HCT116 (cell line): Measurements from ENCODE around the gene EGR4. TPM values are rescaled to one million over a fixed set of nuclear protein-coding genes. Genes with fewer than 3 reads are reported as not detected.

Experiments used
- ATAC-seq: fragments of 200-7000 bp; cut with Tn5 transposase; 2 replicates; pipeline ENCODE4 v1.9.1; 2020; ENCODE audit warnings: mild to moderate bottlenecking, moderate library complexity
- BruUV-seq: library from RNA; stranded (reverse); fragments of 400-500 nt; replicated peaks from 2 replicates; lab custom pipeline; 2021; lab: Mats Ljungman, UMichigan
- CTCF ChIA-PET: fragments of 300-600 bp; sonication (Branson Sonifier 250); formaldehyde crosslinking; loops from one replicate; lab custom pipeline; 2021; ENCODE audit warnings: antibody characterized with exemption; lab: Charles Lee
- POLR2A ChIA-PET: fragments of 300-600, 350-600 bp; sonication (Branson Sonifier 250); formaldehyde crosslinking; loops from one replicate; lab custom pipeline; 2021; ENCODE audit warnings: antibody characterized with exemption; lab: Charles Lee
- RAD21 ChIA-PET, 2 experiments: fragments of 300-600 bp; sonication (Branson Sonifier 250); formaldehyde crosslinking; loops; one replicate each; lab custom pipeline; 2023; ENCODE audit warnings: low total read pairs in 2 of 2; ENCODE audit not compliant: uncharacterized antibody in 2 of 2, unreplicated experiment in 2 of 2, low non-redundant PET in 1 of 2; lab: Charles Lee
- DNase-seq: peaks from one replicate; pipeline ENCODE4 v3.0.0-alpha.2; 2010; ENCODE audit warnings: low read depth, low spot score
- H2AFZ ChIP-seq: fragments of 200-600 bp; shearing (Covaris generic), sonication (generic); 2 replicates; pipeline ENCODE4 v1.6.1; 2017; ENCODE audit warnings: low read depth, mixed run types, mixed read lengths, antibody characterized with exemption, low read length; ENCODE audit not compliant: poor library complexity, severe bottlenecking
- H3K27ac ChIP-seq: 2 replicates; pipeline ENCODE4 v1.5.1; 2012; ENCODE audit warnings: low read depth, low read length
- H3K27me3 ChIP-seq: fragments of 200-600 bp; sonication (generic); 2 replicates; pipeline ENCODE4 v1.6.1; 2016; ENCODE audit warnings: mixed run types, low read length, mixed read lengths; ENCODE audit not compliant: insufficient read depth
- H3K36me3 ChIP-seq, 2 experiments: fragments of 200-500 bp in 1 of 2; fragments of 200-600 bp in 1 of 2; sonication (Bioruptor generic) in 1 of 2; sonication (generic) in 1 of 2; 2 replicates each; pipeline versions ENCODE4 v1.5.1 to v1.6.1; 2014 to 2016; ENCODE audit warnings: low read length in 2 of 2, inconsistent platforms in 1 of 2, mixed read lengths in 1 of 2, mixed run types in 1 of 2; ENCODE audit not compliant: insufficient read depth in 2 of 2, control insufficient read depth in 1 of 2
- H3K4me1 ChIP-seq, 2 experiments: fragments of 200-600 bp in 1 of 2; sonication (generic) in 1 of 2; 2 replicates each; pipeline versions ENCODE4 v1.5.1 to v1.6.1; 2012 to 2017; ENCODE audit warnings: low read length in 2 of 2, inconsistent platforms in 1 of 2, mild to moderate bottlenecking in 1 of 2, mixed read lengths in 1 of 2, mixed run types in 1 of 2, moderate library complexity in 1 of 2; ENCODE audit not compliant: insufficient read depth in 2 of 2, control insufficient read depth in 1 of 2
- H3K4me2 ChIP-seq: fragments of 200-600 bp; sonication (generic); 2 replicates; pipeline ENCODE4 v1.6.1; 2017; ENCODE audit warnings: mixed run types, low read length, mixed read lengths
- H3K4me3 ChIP-seq, 2 experiments: fragments of 200-600 bp in 1 of 2; sonication (generic) in 1 of 2; replicated peaks in 1 of 2; 2 replicates each; pipeline ENCODE4 v1.5.1; 2011 to 2016; ENCODE audit warnings: low read length in 2 of 2, control low read depth in 1 of 2, low read depth in 1 of 2, mild to moderate bottlenecking in 1 of 2, mixed read lengths in 1 of 2, mixed run types in 1 of 2
- H3K79me2 ChIP-seq: fragments of 200-600 bp; sonication (generic); 2 replicates; pipeline ENCODE4 v1.6.1; 2017; ENCODE audit warnings: mild to moderate bottlenecking, mixed run types, low read length, moderate library complexity, mixed read lengths; ENCODE audit not compliant: insufficient read depth
- H3K9ac ChIP-seq: fragments of 200-600 bp; sonication (generic); 2 replicates; pipeline ENCODE4 v1.6.1; 2016; ENCODE audit warnings: low read length, mixed read lengths
- H3K9me2 ChIP-seq: fragments of 200-600 bp; sonication (generic), shearing (Covaris generic); 2 replicates; pipeline ENCODE4 v1.6.1; 2017; ENCODE audit warnings: mixed run types, mild to moderate bottlenecking, moderate library complexity; ENCODE audit not compliant: insufficient read depth
- H3K9me3 ChIP-seq, 2 experiments: fragments of 200-500 bp in 1 of 2; fragments of 200-600 bp in 1 of 2; sonication (Bioruptor generic) in 1 of 2; sonication (generic) in 1 of 2; 2 replicates each; pipeline ENCODE4 v1.6.1; 2014 to 2017; ENCODE audit warnings: low read length in 2 of 2, mixed read lengths in 2 of 2, inconsistent platforms in 1 of 2, low read depth in 1 of 2, mild to moderate bottlenecking in 1 of 2, mixed run types in 1 of 2, moderate library complexity in 1 of 2; ENCODE audit not compliant: control insufficient read depth in 1 of 2, insufficient read depth in 1 of 2
- H4K20me1 ChIP-seq: fragments of 200-600 bp; sonication (generic), shearing (Covaris generic); 2 replicates; pipeline ENCODE4 v1.6.1; 2017; ENCODE audit warnings: mixed run types, mild to moderate bottlenecking, moderate library complexity; ENCODE audit not compliant: insufficient read depth
- CBX3 ChIP-seq: IDR thresholded peaks from 2 replicates; pipeline ENCODE4 v1.6.1; 2012; ENCODE audit warnings: low read depth
- CEBPB ChIP-seq: IDR thresholded peaks from 2 replicates; pipeline ENCODE4 v1.6.1; 2012; ENCODE audit warnings: low read depth
- EZH2 ChIP-seq: fragments of 200-600 bp; sonication (generic); IDR thresholded peaks from 2 replicates; pipeline ENCODE4 v1.6.1; 2017; ENCODE audit warnings: antibody characterized with exemption, mixed run types
- EZH2phosphoT487 ChIP-seq: fragments of 200-600 bp; IDR thresholded peaks from 2 replicates; pipeline ENCODE4 v1.6.1; 2018; ENCODE audit warnings: antibody characterized with exemption, borderline replicate concordance
- FOSL1 ChIP-seq: IDR thresholded peaks from 2 replicates; pipeline ENCODE4 v1.6.1; 2012; ENCODE audit warnings: low read depth
- RAD21 ChIP-seq: IDR thresholded peaks from 2 replicates; pipeline ENCODE4 v1.6.1; 2012; ENCODE audit warnings: low read depth, mild to moderate bottlenecking
- SIN3A ChIP-seq: IDR thresholded peaks from 2 replicates; pipeline ENCODE4 v1.6.1; 2012; ENCODE audit warnings: low read depth
- SP1 ChIP-seq: IDR thresholded peaks from 2 replicates; pipeline ENCODE4 v1.6.1; 2012; ENCODE audit warnings: low read depth
- SRF ChIP-seq: IDR thresholded peaks from 2 replicates; pipeline ENCODE4 v1.6.1; 2012; ENCODE audit warnings: low read depth
- YY1 ChIP-seq: IDR thresholded peaks from 2 replicates; pipeline ENCODE4 v1.6.1; 2011; ENCODE audit warnings: low read length, low read depth, moderate library complexity, mild to moderate bottlenecking; ENCODE audit not compliant: insufficient replicate concordance; ENCODE audit errors: extremely low read depth
- ZFX ChIP-seq: fragments of 450-650 bp; IDR thresholded peaks from 2 replicates; pipeline ENCODE4 v1.6.1; 2017
- ZNF274 ChIP-seq: fragments of 200-500 bp; sonication (Bioruptor generic); IDR thresholded peaks from 2 replicates; pipeline ENCODE4 v1.6.1; 2014; ENCODE audit warnings: mild to moderate bottlenecking, low read depth, low read length, inconsistent platforms
- intact Hi-C: fragments of 100-400 bp; cut with micrococcal nuclease; formaldehyde crosslinking; loops from 2 replicates; pipeline ENCODE4 v1.10.0; 2022
- total RNA-seq: library from RNA; stranded (reverse); gene quantifications from one replicate; pipeline ENCODE4 v1.2.1, GENCODE V29; 2021; ENCODE audit not compliant: unreplicated experiment
- TF ChIP-seq, protein P1 (sequence below): IDR thresholded peaks from 2 replicates; pipeline ENCODE4 v1.6.1; 2012

EGR4 gene
- total RNA-seq, 1 experiment from 2014 or later, result 0.37 TPM

- H2AFZ ChIP-seq, result no peak overlapping the region
- no peaks in the 10 kb centered on the region for H3K9me2 ChIP-seq
- no peak overlapping the region for H3K4me2 ChIP-seq
- H3K27ac ChIP-seq, result no peak overlapping the region
- ChIA-PET RAD21 (no interaction called here), CTCF (interaction anchor here (1.0 kb wide), 1 partner anchor 11 kb away, joined by 6 read pairs; no protein-coding TSS in a partner anchor), POLR2A (interaction anchor here (1.7 to 1.8 kb wide), 2 partner anchors 13 to 24 kb away, joined by 3 to 5 read pairs; partner anchors contain the start of gene PRADC1)
- H3K9me3 ChIP-seq, result no peaks in the 10 kb centered on the region
- no TSS peak for BruUV-seq
- intact Hi-C loops, result no loop called here
- H3K27me3 ChIP-seq, result no peaks in the 10 kb centered on the region
- no peaks in the 10 kb centered on the region for H3K79me2 ChIP-seq
- no peak overlapping the region for H3K9ac ChIP-seq
- H3K4me3 ChIP-seq, result no peak overlapping the region
- ATAC-seq (no peak), DNase-seq (no peak)
- no peak for TF ChIP-seq SP1
- no peak for TF ChIP-seq CEBPB
- no peak for TF ChIP-seq YY1
- TF ChIP-seq RAD21, result no peak
- no peak for TF ChIP-seq SRF
- no peak for TF ChIP-seq FOSL1
- TF ChIP-seq ZFX, result no peak
- TF ChIP-seq SIN3A, result no peak
- no peak for TF ChIP-seq EZH2
- TF ChIP-seq, protein P1, sequence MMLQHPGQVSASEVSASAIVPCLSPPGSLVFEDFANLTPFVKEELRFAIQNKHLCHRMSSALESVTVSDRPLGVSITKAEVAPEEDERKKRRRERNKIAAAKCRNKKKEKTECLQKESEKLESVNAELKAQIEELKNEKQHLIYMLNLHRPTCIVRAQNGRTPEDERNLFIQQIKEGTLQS, result no peak
- TF ChIP-seq EZH2phosphoT487, result no peak
- TF ChIP-seq ZNF274, result no peak
- TF ChIP-seq CBX3, result no peak
- H3K36me3 ChIP-seq, result peaks cover 17 to 18% of the 10 kb centered on the region in 2 experiments; a peak in 3 of 4 replicates
- H3K4me1 ChIP-seq, result no peaks in the 10 kb centered on the region
- no peaks in the 10 kb centered on the region; the same call in 1 of the 2 replicates for H4K20me1 ChIP-seq
These were observed 35.8 kb downstream of the EGR4 start for GRCh38 chr2:73257425-73258125.
